KMS-11 (cell line): ENCODE data around the gene PRKG1.
"Not testable (repeated sequence)": the region's sequence is repeated elsewhere in the genome, so short reads cannot be mapped to it uniquely, and the experiment has no call there.

Source experiments
- H2AFZ ChIP-seq: fragments of 200-600 bp; sonication (generic); 2 replicates; pipeline ENCODE4 v1.6.1; 2016; ENCODE audit warnings: antibody characterized with exemption, mixed run types, low read depth
- H3K27ac ChIP-seq: fragments of 200-600 bp; sonication (generic); 2 replicates; pipeline ENCODE4 v1.6.1; 2016; ENCODE audit warnings: mild to moderate bottlenecking, mixed run types
- H3K27me3 ChIP-seq: fragments of 200-600 bp; sonication (generic); 2 replicates; pipeline ENCODE4 v1.6.1; 2017; ENCODE audit warnings: mild to moderate bottlenecking, low read depth, mixed run types, moderate library complexity; ENCODE audit not compliant: insufficient read depth
- H3K36me3 ChIP-seq: fragments of 200-600 bp; sonication (generic); 2 replicates; pipeline ENCODE4 v1.6.1; 2017; ENCODE audit warnings: mild to moderate bottlenecking, mixed run types; ENCODE audit not compliant: insufficient read depth
- H3K4me1 ChIP-seq: fragments of 200-600 bp; sonication (generic); 2 replicates; pipeline ENCODE4 v1.6.1; 2016; ENCODE audit warnings: mild to moderate bottlenecking, low read depth, mixed run types; ENCODE audit not compliant: poor library complexity, severe bottlenecking
- H3K4me2 ChIP-seq: fragments of 200-600 bp; sonication (generic); 2 replicates; pipeline ENCODE4 v1.7.0; 2016; ENCODE audit warnings: mild to moderate bottlenecking, mixed run types
- H3K4me3 ChIP-seq: fragments of 200-600 bp; sonication (generic); IDR thresholded peaks from 2 replicates; pipeline ENCODE4 v1.6.1; 2017; ENCODE audit warnings: low read depth, low read length, mixed read lengths; ENCODE audit not compliant: insufficient read depth
- H3K79me2 ChIP-seq: fragments of 200-600 bp; sonication (generic); 2 replicates; pipeline ENCODE4 v1.6.1; 2016; ENCODE audit warnings: low read depth, mixed run types; ENCODE audit not compliant: insufficient read depth
- H3K9ac ChIP-seq: fragments of 200-600 bp; sonication (generic); 2 replicates; pipeline ENCODE4 v1.6.1; 2016; ENCODE audit warnings: mild to moderate bottlenecking, mixed run types
- H4K20me1 ChIP-seq: fragments of 200-600 bp; sonication (generic); 2 replicates; pipeline ENCODE4 v1.6.1; 2016; ENCODE audit warnings: mild to moderate bottlenecking, mixed run types; ENCODE audit not compliant: insufficient read depth
- CTCF ChIP-seq: fragments of 200-600 bp; sonication (generic); conservative IDR thresholded peaks from 2 replicates; pipeline ENCODE4 v1.6.1; 2017; ENCODE audit warnings: low read depth, mild to moderate bottlenecking, antibody characterized with exemption, low read length, moderate library complexity, mixed read lengths

PRKG1 gene

GRCh38 chr10:51436805-51437204 lies 362.5 kb downstream of the PRKG1 start:
- Histone ChIP-seq H3K36me3 (no peaks in the 10 kb centered on the region), H3K9ac (no peak overlapping the region), H2AFZ (no peak overlapping the region), H3K4me1 (no peaks in the 10 kb centered on the region), H3K79me2 (no peaks in the 10 kb centered on the region), H3K27me3 (no peaks in the 10 kb centered on the region), H3K27ac (no peak overlapping the region), H3K4me3 (no peak overlapping the region), H4K20me1 (no peaks in the 10 kb centered on the region), H3K4me2 (no peak overlapping the region)
- no peak for TF ChIP-seq CTCF

- no peak overlapping the region for H3K27ac ChIP-seq
- H3K36me3 ChIP-seq, result no peaks in the 10 kb centered on the region
- H3K27me3 ChIP-seq, result no peaks in the 10 kb centered on the region
- no peaks in the 10 kb centered on the region for H3K79me2 ChIP-seq
- no peaks in the 10 kb centered on the region for H4K20me1 ChIP-seq
- TF ChIP-seq CTCF, result no peak
- H2AFZ ChIP-seq, result no peak overlapping the region
- H3K9ac ChIP-seq, result no peak overlapping the region
- H3K4me3 ChIP-seq, result no peak overlapping the region
- H3K4me2 ChIP-seq, result no peak overlapping the region
- H3K4me1 ChIP-seq, result no peaks in the 10 kb centered on the region
Measured at GRCh38 chr10:51439645-51440044, 365.4 kb downstream of the PRKG1 start.

DNA sequence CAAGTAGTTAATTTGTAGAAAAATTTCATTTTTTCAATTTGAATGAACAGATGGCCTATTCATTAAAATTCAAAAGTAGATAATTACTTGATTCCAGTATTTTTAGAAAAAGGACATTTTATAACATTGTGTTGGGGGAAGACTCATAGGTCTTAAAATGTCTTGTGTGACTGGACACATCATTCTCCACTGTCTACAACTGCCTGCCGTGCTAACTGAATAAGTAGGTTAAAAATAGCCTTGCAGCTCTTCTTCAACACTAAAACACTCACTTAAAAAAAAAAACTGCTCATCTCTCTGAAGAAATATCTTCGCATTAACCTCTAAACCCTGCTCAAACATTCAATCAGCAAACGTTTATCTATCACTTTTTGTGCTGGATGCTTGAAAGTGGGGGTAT lies 371.3 kb downstream of the PRKG1 start:
- Histone ChIP-seq H3K27ac (no peak overlapping the region), H2AFZ (no peak overlapping the region), H4K20me1 (no peaks in the 10 kb centered on the region), H3K4me1 (no peaks in the 10 kb centered on the region), H3K4me2 (no peak overlapping the region), H3K36me3 (no peaks in the 10 kb centered on the region), H3K4me3 (no peak overlapping the region), H3K27me3 (no peaks in the 10 kb centered on the region), H3K9ac (no peak overlapping the region), H3K79me2 (no peaks in the 10 kb centered on the region)
- TF ChIP-seq CTCF, result no peak

GRCh38 chr10:51447119-51447518 lies 372.8 kb downstream of the PRKG1 start:
- Histone ChIP-seq H2AFZ (no peak overlapping the region), H4K20me1 (no peaks in the 10 kb centered on the region), H3K27ac (no peak overlapping the region), H3K4me1 (no peaks in the 10 kb centered on the region), H3K4me2 (no peak overlapping the region), H3K79me2 (no peaks in the 10 kb centered on the region), H3K4me3 (no peak overlapping the region), H3K9ac (no peak overlapping the region), H3K27me3 (no peaks in the 10 kb centered on the region), H3K36me3 (no peaks in the 10 kb centered on the region)
- no peak for TF ChIP-seq CTCF

DNA sequence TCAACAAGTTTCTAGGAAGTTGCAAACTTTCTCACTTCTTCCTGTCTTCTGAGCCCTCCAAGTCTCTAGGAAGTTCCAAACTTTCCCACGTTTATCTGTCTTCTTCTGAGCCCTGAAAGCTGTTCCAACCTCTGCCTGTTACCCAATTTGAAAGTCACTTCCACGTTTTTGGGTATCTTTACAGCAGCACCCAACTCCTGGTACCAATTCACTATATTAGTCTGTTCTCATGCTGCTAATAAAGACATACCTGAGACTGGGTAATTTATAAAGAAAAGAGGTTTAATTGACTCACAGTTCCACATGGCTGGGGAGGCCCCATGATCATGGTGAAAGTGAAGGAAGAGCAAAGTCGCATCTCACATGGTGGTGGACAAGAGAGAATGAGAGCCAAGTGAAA lies 381.5 kb downstream of the PRKG1 start:
- not testable (repeated sequence) for H3K27ac ChIP-seq, H3K27me3 ChIP-seq, H3K4me3 ChIP-seq, H3K79me2 ChIP-seq, H3K4me2 ChIP-seq, H3K9ac ChIP-seq, H2AFZ ChIP-seq, H3K4me1 ChIP-seq, H3K36me3 ChIP-seq, H4K20me1 ChIP-seq
